OCI-M2 (cell line): ENCODE results near the gene EXD2.
A peak's percentile ranks its signal among the peaks of the same experiment; 100 is the strongest.
"Not testable (repeated sequence)": the region's sequence is repeated elsewhere in the genome, so short reads cannot be mapped to it uniquely, and the experiment has no call there.

Source experiments
- DNase-seq: peaks from one replicate; lab custom pipeline; 2025; ENCODE audit not compliant: unreplicated experiment; lab: John Stamatoyannopoulos, UW

EXD2 gene, protein sequence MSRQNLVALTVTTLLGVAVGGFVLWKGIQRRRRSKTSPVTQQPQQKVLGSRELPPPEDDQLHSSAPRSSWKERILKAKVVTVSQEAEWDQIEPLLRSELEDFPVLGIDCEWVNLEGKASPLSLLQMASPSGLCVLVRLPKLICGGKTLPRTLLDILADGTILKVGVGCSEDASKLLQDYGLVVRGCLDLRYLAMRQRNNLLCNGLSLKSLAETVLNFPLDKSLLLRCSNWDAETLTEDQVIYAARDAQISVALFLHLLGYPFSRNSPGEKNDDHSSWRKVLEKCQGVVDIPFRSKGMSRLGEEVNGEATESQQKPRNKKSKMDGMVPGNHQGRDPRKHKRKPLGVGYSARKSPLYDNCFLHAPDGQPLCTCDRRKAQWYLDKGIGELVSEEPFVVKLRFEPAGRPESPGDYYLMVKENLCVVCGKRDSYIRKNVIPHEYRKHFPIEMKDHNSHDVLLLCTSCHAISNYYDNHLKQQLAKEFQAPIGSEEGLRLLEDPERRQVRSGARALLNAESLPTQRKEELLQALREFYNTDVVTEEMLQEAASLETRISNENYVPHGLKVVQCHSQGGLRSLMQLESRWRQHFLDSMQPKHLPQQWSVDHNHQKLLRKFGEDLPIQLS

DNA sequence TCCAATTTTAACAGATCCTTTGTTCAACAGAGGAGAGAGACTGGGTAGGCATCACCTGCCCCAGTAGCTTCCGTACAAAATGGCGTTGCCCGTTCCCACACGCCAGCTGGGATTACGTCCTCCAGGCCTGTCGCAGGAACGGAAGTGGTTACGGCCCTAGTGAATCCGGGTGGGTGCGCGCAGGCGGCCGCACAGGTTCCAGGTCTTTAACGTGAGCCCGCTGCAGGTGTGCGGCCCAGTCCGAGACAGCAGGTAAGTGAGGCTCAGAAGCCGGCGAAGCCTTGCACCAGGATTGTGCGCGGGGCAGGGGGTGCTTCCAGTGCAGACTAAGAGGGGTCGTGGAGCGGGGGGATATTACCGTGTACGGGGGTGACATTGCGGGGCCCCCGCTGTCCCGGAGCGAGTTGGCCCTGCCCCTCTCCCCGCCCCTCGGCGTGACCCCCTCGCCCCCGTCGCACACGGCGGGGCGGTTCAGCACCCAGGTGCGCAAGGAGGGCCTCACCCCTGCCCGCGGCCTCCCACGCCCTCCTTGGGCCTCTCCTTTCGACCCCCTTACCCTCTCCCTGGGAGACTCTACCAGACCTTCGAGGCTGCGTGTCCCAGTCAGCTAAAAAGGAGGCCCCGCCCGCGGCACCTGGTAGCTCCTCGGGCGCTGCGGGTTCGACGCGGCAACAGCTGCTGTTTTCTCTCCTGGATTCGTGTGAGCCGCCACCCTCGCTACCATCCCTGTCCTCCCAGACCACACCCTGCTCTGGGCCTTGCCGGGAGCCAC is at the start of gene EXD2:
EXD2 (plus strand) TSS at position 159 of the 772 bp plus-strand sequence. CDS start 17,973 bp downstream, outside the sequence.
- DNase-seq, result peak; percentile 51

DNA sequence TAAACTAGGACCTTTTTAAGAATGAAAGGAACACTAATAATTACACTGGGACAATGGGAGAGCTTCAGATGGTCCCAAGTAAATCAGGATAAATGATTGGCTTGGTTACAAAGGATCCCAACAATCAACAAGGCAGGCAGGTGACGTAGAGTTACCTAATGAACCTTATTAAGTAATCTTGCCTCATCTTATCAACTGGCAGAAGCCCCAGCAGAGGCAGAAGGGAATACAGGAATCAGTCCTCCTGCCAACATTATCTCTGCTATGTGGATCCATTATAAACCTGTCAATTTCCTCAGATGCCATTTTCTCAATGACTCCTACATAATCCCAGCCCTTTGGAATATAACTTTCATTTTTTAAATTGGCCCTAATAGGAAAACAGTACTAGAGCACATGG is 49.7 kb upstream of the EXD2 start:
- DNase-seq, result no peak

DNA sequence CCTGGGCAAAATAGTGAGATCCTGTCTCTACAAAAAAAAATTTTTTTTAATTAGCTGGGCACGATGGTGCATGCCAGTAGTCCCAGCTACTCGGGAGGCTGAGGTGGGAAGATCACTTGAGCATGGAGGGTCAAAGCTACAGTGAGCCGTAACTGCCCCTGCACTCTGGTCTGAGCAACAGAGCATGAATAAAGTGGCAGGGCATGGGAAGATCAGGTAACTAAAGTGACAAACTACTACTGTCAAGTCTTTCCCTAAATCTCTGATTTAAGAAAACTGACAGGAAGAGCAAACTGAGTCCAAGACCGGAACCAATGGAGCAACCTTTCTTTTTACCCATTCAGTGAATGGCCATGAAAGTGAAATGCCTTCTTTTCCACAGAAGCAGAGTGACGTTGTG is 49.2 kb upstream of the EXD2 start:
- DNase-seq, result no peak

DNA sequence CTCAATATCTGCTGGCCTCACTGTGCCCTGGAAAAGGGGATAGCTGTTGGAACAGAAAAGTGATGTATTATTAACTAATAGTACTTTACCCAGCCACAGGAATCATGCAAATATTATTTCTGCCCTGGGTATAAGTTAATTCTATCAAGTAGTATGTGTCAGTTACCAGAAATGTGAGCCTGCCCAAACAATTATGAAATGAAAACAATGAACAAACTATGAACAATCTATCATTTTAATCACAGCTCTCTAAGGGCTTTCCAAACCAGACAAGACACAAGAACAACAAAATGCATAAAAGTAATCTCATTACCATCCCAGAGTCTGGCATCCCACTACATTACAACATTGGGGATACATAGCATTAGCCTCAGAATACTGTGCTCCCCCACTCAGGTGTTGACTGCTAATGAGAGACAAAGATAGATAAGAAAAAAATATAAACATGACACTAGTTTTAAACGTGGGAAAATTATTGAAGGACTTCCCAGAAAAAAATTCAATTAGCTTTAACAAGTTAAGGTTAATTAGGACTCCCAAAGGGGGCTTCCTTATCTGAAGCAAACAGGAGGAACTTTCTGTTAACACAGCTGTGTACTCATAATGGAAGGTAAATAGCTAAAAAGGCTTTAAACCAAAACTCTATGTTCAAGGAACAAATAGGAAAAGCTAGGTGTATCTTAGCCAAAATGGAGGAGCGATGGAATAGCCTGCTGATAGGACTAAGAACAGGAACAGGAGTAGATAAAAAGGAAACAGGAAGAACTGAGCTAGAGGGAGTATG is 41.6 kb upstream of the EXD2 start:
- no peak for DNase-seq

DNA sequence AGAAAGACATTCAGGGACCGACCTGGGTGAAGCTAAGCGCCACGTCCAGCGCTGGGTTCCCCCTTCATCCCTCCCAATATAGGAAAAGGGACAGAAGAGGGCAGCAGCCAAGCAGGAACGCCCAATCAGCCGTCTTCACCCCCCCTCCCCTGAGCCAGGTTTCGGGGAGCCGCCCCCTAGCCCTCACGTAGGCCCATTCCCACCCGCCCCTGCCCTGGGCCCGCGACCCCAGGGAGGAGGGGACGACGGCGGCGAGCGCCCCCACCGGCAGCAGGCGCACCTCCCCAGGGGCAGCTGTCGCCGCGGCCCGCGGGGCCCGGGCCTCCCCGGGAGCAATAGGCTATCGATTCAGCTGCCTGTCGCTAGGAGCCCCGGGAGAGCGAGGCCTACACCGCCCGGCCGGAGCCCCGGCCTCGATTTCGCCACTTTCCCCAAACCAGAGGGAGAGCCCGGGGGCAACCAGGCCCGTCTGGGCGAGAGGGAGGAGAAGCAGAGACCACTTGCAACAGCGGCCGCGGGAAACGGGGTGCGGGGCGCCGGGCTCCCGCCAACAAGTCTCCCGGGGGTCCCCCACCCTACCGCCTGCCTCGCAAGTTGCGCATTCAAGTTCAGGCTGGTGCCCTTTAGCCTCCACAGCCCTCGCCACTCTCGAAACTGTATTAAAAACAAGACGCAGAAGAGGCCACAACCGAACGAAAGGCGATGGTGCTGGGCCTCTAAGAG is 39.7 kb upstream of the EXD2 start:
- DNase-seq, result peak; percentile 63

DNA sequence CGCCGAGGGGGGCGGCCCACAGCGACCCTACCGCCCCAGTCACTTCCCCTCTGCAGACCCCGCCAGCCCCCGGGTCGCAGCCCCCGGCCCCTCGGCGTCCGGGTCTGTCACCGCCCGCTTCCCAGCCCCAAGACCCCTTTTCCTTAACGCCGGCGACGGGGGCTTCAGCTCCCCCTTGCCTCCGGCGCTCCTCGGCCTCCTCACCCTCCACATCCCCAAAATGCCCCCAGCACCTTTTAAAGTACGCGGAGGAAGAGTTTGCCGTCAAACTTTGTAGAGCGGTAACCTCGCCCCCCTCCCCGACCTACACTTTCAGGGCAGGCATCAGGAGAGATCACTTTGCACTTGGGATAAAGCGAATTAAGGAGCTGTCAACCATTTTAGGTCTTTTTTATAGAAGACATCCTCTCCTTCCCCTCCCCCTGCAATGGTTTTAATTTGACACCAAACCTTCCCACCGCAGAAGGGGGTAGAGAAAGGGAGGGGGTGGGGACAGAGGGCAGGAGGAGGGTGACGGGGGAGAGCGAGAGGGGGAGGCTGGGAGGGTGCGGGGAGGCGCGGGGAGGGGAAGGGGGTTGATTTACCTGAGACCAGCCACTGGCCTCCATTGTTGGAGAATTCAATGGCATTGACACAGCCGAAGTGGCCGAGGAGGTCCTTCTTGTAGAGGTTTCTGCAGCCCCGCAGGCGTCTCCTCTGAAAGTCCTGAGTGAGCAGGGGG is 39.0 kb upstream of the EXD2 start:
- DNase-seq, result no peak

DNA sequence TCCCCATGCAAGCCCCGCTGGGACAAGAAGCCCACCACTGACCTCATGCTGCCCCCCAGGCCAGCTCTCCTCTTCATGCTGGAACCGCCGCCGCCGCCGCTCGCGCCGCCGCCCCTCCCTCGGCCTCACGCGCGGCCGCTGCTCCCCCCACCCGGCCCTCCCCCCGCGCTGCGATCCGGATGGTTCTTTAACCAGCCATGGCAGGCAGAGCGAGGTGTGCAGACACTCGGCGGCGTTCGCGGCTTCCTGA is 38.5 kb upstream of the EXD2 start, which contains the start of gene DCAF5:
DCAF5 (minus strand) TSS at position 218 of the 250 bp plus-strand sequence; CDS start at position 77, 141 bp downstream.
- DNase-seq, result no peak

DNA sequence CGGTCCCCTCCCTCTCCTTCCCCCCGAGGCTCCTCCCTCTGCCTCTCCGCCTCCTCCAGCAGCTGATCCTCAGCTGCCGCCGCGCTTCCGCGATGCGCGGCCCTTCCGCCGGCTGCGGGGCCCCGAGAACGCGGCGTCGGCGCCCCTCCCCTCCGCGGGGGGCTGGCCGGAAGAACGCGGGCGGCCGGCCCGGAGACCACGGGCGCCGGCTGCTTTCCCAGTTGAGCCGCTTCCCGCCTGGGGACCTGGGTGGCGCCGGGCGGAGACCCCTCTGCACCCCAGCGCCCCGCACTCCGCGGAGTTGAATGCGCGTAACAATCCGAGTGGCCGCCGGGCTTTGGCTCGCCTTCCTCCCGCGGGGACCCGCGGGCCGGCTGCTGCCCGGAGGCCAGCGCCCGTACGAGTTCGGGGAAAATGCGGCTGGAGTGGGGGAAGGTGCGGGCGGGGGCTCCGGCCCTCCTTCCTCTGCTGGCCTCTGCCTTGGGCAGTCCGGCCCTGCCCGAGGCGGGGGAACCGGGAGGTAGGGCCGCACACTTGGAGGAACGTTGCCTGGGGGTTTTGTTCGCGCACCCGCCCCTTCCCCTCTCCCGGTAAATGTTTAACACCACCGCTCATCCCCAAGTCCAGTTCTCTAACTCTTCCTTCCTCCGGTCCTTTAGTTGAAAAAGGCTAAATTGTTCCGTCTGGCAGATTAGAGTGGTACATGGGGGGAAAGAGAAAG is 38.0 kb upstream of the EXD2 start:
- peak; percentile 64 for DNase-seq

DNA sequence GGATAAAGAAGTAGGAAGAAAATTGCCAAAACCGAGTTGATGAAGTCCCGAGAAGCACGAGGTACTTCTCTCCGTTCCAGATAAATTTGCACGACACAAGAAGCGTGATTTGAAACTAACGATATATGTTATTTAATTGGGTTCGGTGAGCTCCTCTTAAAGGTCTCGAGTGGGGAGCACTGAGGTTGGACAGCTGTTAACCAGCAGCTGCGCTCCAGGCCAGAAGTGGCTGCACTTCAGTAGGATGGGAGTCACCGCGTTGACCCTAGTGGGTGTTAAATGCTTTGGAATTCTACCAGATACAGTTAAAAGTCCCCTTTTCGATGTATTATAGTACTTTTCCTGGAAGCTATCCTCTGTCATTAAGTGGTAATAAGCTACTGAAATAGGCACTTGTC is 37.4 kb upstream of the EXD2 start:
- DNase-seq, result no peak

DNA sequence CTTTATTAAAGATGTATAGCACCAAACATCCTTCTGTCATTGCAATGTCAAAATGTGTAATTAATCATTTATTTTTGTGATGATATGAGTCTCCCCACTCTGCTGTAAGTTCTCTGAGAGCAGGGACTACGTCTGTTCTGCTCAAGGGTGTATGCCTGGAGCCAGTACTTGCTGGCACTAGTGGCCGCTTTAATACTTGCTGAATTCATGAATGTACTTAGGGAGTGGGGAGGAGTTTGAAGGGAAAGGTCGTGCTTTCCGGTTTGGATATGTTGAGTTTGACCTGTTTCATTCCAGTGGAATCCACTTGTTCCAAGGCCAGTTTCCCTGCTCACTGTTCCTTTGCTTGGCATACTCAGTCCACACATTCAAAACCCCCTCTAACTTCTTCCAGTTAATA is 36.5 kb upstream of the EXD2 start:
- no peak for DNase-seq

DNA sequence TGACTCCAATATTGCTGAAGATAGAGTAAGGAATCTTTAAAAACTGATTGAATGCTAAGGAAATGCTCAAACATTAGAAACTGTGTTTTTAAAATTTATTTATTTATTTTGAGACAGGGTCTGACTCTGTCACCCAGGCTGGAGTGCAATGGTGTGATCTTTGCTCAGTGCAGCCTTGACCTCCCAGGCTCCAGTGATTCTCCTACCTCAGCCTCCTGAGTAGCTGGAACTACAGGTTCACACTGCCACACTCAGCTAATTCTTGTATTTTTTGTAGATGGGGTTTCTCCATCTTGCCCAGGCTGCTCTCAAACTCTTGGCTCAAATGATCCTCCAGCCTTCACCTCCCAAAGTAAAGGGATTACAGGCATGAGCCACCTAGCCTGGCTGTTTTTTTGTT is 35.1 kb upstream of the EXD2 start:
- no peak for DNase-seq

DNA sequence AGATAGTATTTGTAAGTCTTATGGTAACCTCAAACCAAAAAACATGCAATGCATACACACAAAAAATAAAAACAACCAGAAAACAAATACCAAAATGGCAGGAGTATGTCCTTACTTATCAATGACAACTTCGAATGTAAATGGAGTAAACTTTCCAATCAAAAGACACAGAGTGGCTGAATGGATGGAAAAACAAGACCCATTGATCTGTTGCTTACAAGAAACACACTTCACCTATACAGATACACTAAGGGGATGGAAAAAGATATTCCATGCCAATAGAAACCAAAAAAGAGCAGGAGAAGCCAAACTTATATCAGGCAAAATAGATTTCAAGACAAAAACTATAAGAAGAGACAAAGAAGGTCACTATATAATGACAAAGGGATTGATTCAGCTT is 29.7 kb upstream of the EXD2 start:
- no peak for DNase-seq

DNA sequence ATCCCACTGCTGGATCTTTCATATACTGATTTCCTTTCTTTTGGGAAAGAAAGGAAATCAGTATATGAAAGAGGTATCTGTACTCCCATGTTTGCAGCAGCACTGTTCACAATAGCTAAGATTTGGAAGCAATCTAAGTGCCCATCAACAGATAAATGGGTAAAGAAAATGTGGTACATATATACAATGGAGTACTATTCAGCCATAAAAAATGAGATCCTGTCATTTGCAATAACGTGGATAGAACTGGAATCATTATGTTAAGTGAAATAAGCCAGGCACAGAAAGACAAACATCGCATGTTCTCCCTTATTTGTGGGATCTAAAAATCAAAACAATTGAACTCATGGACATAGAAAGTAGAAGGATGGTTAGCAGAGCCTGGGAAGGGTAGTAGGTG is 25.5 kb upstream of the EXD2 start:
- DNase-seq, result not testable (repeated sequence)

DNA sequence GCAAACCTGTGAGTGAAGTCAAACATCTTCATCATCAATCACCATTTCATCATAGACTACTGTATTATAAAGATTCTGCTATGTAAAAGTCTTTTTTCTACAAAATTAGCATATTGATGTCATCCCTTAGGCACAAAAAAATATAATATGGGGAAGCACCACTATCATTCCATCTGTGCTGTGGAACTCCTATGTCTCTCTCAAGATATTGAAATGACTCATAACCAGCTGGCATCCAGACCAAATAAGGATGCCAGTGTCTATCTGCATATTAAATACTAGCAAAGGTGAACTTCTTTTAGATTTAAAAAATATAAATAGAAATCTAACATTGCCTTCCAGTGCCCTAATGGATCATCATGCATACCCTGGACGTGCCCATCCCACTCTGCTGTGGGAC is 20.5 kb upstream of the EXD2 start:
- no peak for DNase-seq

DNA sequence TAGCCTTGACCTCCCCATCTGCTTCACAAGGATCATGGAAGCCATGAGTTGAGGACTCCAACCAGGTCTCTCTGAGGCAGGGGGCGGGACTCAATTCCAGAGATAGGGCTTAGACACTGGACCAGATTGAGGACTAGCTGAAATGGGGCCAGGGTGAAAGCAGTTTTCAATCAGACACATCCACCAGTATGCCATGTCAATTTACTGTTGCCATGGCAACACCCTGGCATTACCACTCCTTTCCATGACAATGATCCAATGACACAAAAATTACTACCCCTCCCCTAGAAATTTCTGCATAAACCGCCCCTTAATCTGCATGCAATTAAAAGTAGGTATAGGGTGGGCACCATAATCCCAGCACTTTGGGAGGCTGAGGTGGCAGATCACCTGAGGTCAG is 19.7 kb upstream of the EXD2 start:
- DNase-seq, result no peak

DNA sequence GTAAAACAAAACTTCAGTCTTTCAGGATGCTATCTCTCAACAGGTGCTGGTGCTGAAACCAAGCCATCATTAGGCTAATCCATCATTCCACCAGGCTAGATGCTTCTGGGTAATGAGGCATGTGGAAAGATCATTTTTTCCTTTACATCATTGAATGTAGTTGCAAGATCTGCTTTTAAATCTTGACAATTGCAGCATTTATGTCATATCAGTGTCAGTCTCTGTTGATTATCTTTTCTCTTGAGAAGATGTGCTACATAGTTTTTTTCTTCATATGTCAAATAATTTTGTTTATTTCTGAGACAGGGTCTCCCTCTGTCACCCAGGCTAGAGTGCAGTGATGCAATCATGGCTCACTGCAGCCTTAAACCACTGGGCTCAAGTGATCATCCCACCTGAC is 16.2 kb upstream of the EXD2 start:
- no peak for DNase-seq

DNA sequence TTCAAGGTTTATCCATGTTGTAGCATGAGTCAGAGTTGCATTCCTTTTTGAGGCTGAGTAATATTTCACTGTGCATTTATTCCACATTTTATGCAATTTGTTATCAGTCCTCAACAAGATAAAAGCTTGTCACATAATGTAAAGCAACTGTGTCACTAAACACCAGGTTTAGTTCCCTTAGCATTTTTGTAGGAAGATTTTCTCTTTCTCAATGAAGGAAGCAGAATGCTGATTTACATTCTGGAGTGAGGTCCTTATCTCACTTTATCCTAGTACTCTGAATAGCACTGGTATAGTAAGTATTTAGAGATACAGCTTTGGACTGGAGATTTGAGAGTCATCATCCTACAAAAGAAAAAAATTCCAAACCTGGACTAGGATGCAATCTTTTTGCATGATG is 9.8 kb upstream of the EXD2 start:
- no peak for DNase-seq

DNA sequence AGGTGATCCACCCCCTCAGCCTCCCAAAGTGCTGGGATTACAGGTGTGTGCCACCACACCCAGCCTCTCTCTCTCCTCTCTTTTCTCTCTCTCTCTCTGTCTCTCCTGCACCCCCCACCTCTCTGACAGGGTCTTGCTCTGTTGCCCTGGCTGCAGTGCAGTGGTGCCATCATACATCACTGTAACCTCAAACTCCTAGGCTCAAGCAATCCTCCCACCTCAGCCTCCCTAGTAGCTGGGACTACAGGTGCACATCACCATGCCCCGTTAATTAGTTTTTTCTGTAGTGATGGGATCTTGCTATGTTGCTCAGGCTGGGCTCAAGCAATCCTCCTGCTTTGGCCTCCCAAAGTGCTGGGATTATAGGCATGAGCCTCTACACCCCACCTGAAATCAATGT is 8.7 kb upstream of the EXD2 start:
- DNase-seq, result not testable (repeated sequence)

DNA sequence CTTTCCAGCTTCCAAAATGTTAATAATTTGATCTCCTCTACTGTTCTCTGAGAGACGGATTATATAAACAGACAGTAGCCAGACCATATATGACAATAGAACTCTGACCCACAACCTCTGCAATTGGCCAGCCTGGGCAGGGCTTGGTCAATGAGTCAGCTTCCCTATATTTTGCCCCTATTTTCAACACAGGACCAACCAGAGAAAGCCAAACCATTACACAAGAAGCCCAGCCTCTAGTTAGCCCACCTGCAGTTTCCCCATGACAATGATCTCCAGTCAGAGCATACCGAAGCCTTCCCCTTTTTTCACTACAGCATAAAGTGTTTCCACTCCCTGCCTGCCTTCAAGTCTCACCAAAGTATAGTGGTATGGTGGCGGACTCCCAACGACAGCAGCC is 7.6 kb upstream of the EXD2 start:
- DNase-seq, result no peak
